Measurements from ENCODE around the gene GRIK3. TPM values are rescaled to one million over a fixed set of nuclear protein-coding genes. Genes with fewer than 3 reads are reported as not detected.

The GRIK3 gene
- total and polyA plus RNA-seq, 12 donors = 0.09 to 3.1 (median 0.69) TPM

- no peak overlapping the region for H3K27ac ChIP-seq
- no peaks in the 10 kb centered on the region for H3K9me3 ChIP-seq (replicated peaks in 1 of 3)
- intact Hi-C loops (cut with DNase I) = no loop called here
- H3K36me3 ChIP-seq (replicated peaks in 1 of 2) = no peaks in the 10 kb centered on the region
- peaks cover 44% of the 10 kb centered on the region for H3K27me3 ChIP-seq
- no peak overlapping the region for H3K4me3 ChIP-seq
- 47 to 63% (median 56%) methylated on average over 2 of the region's 2 CpGs for WGBS, 4 donors
- no peaks in the 10 kb centered on the region for H3K4me1 ChIP-seq (replicated peaks in 1 of 2)
- no peak for TF ChIP-seq POLR2A (IDR thresholded peaks at IDR 0.05)
- TF ChIP-seq CTCF (IDR thresholded peaks at IDR 0.05) = no peak
- DNase-seq = no peak
These were observed 7.2 kb upstream of the GRIK3 start for GRCh38 chr1:37041483-37041882.

GRCh38 chr1:37040773-37041172 is 6.5 kb upstream of the GRIK3 start:
- TF ChIP-seq POLR2A (IDR thresholded peaks at IDR 0.05) (no peak), CTCF (IDR thresholded peaks at IDR 0.05) (no peak)
- Histone ChIP-seq H3K4me1 (replicated peaks in 1 of 2) (no peaks in the 10 kb centered on the region), H3K27me3 (peaks cover 49% of the 10 kb centered on the region), H3K36me3 (replicated peaks in 1 of 2) (no peaks in the 10 kb centered on the region), H3K27ac (no peak overlapping the region), H3K4me3 (no peak overlapping the region), H3K9me3 (replicated peaks in 1 of 3) (no peaks in the 10 kb centered on the region)
- WGBS, 4 donors = 36 to 50% (median 38%) methylated on average over 4 of the region's 4 CpGs
- DNase-seq = no peak
- intact Hi-C loops (cut with DNase I) = no loop called here

- no peaks in the 10 kb centered on the region for H3K9me3 ChIP-seq (replicated peaks in 1 of 3)
- peaks cover 54% of the 10 kb centered on the region for H3K27me3 ChIP-seq
- H3K4me3 ChIP-seq = no peak overlapping the region
- DNase-seq = no peak
- intact Hi-C loops (cut with DNase I) = no loop called here
- H3K27ac ChIP-seq = no peak overlapping the region
- H3K4me1 ChIP-seq (replicated peaks in 1 of 2) = no peaks in the 10 kb centered on the region
- 18 to 36% (median 23%) methylated on average over 3 of the region's 3 CpGs for WGBS, 4 donors
- no peaks in the 10 kb centered on the region for H3K36me3 ChIP-seq (replicated peaks in 1 of 2)
- TF ChIP-seq POLR2A (IDR thresholded peaks at IDR 0.05) = no peak
These were observed 5.9 kb upstream of the GRIK3 start for GRCh38 chr1:37040261-37040660.

GRCh38 chr1:37038227-37039093 is 4.1 kb upstream of the GRIK3 start:
- no peak overlapping the region for H3K4me3 ChIP-seq
- H3K36me3 ChIP-seq (replicated peaks in 1 of 2) = no peaks in the 10 kb centered on the region
- no peak for TF ChIP-seq POLR2A (IDR thresholded peaks at IDR 0.05)
- peak in 1 of 6 experiments; percentile 17 for TF ChIP-seq CTCF (IDR thresholded peaks at IDR 0.05)
- no peak overlapping the region for H3K27ac ChIP-seq
- whole genome bisulfite sequencing, 4 donors = 24 to 44% (median 32%) methylated on average over 10 to 16 of the region's 16 CpGs
- no peaks in the 10 kb centered on the region for H3K4me1 ChIP-seq (replicated peaks in 1 of 2)
- peak in 6 of 7 donors; percentile 14 to 67 (median 26) for DNase-seq
- no peaks in the 10 kb centered on the region for H3K9me3 ChIP-seq (replicated peaks in 1 of 3)
- intact Hi-C loops (cut with DNase I) = no loop called here
- H3K27me3 ChIP-seq = peaks cover 69% of the 10 kb centered on the region

- Histone ChIP-seq H3K9me3 (replicated peaks in 1 of 3) (no peaks in the 10 kb centered on the region), H3K36me3 (replicated peaks in 1 of 2) (no peaks in the 10 kb centered on the region), H3K4me1 (replicated peaks in 1 of 2) (no peaks in the 10 kb centered on the region), H3K27ac (no peak overlapping the region), H3K27me3 (peaks cover 73% of the 10 kb centered on the region), H3K4me3 (no peak overlapping the region)
- WGBS, 4 donors = 9 to 17% (median 14%) methylated on average over 5 to 15 of the region's 15 CpGs
- no peak for TF ChIP-seq POLR2A (IDR thresholded peaks at IDR 0.05)
- TF ChIP-seq CTCF (IDR thresholded peaks at IDR 0.05) = no peak
- no peak for DNase-seq
- intact Hi-C loops (cut with DNase I) = no loop called here
These were observed 3.4 kb upstream of the GRIK3 start for GRCh38 chr1:37037690-37038089.
